Vagina (tissue), 2 donors: ENCODE results near the gene SH3GL2.

Experiments
- POLR2A ChIP-seq, 2 donors: fragments of 450-650 bp; IDR thresholded peaks; one replicate each; pipeline ENCODE4 v1.6.1; 2017; ENCODE audit warnings: antibody characterized with exemption in 2 of 2, mild to moderate bottlenecking in 2 of 2, moderate library complexity in 2 of 2
- POLR2AphosphoS5 ChIP-seq, 2 donors: sonication (generic); formaldehyde crosslinking; IDR thresholded peaks; one replicate each; pipeline ENCODE4 v1.9.0; 2017; ENCODE audit warnings: antibody characterized with exemption in 2 of 2, mild to moderate bottlenecking in 2 of 2, low read depth in 1 of 2; ENCODE audit not compliant: insufficient read depth in 1 of 2
- TF ChIP-seq, protein P1 (sequence below), 3 experiments: fragments of 450-650 bp in 2 of 3; fragments of 200-600 bp in 1 of 3; sonication (generic) in 1 of 3; IDR thresholded peaks; one replicate each; pipeline ENCODE4 v1.5.1; 2017 to 2019; ENCODE audit warnings: antibody characterized with exemption in 3 of 3, mild to moderate bottlenecking in 2 of 3, moderate library complexity in 2 of 3

GRCh38 chr9:17578577-17578910 lies 322 bp upstream of the SH3GL2 start:
- no peak for TF ChIP-seq POLR2A (IDR thresholded peaks at IDR 0.05)
- TF ChIP-seq, protein P1, sequence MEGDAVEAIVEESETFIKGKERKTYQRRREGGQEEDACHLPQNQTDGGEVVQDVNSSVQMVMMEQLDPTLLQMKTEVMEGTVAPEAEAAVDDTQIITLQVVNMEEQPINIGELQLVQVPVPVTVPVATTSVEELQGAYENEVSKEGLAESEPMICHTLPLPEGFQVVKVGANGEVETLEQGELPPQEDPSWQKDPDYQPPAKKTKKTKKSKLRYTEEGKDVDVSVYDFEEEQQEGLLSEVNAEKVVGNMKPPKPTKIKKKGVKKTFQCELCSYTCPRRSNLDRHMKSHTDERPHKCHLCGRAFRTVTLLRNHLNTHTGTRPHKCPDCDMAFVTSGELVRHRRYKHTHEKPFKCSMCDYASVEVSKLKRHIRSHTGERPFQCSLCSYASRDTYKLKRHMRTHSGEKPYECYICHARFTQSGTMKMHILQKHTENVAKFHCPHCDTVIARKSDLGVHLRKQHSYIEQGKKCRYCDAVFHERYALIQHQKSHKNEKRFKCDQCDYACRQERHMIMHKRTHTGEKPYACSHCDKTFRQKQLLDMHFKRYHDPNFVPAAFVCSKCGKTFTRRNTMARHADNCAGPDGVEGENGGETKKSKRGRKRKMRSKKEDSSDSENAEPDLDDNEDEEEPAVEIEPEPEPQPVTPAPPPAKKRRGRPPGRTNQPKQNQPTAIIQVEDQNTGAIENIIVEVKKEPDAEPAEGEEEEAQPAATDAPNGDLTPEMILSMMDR (IDR thresholded peaks at IDR 0.05), result no peak
- no peak for TF ChIP-seq POLR2AphosphoS5 (IDR thresholded peaks at IDR 0.05; ENCODE audit: insufficient read depth in 1 of 2, low read depth in 1 of 2)
